MM.1S (cell line): Measurements from ENCODE around the gene TRIM63.
"Not testable (repeated sequence)": the region's sequence is repeated elsewhere in the genome, so short reads cannot be mapped to it uniquely, and the experiment has no call there.

Experiments
- DNase-seq: peaks from one replicate; pipeline ENCODE4 v3.0.0-alpha.2; 2015
- H2AFZ ChIP-seq: fragments of 300-600 bp; sonication (generic); 2 replicates; pipeline ENCODE4 v1.6.0; 2016; ENCODE audit warnings: antibody characterized with exemption, low read length
- H3F3A ChIP-seq: fragments of 300-600 bp; sonication (generic); 2 replicates; pipeline ENCODE4 v1.6.1; 2016; ENCODE audit warnings: mild to moderate bottlenecking, antibody characterized with exemption, low read length, moderate library complexity, mixed read lengths; ENCODE audit not compliant: insufficient read depth
- H3K27ac ChIP-seq: fragments of 300-600 bp; sonication (generic); 2 replicates; pipeline ENCODE4 v1.5.1; 2016; ENCODE audit warnings: mild to moderate bottlenecking, low read length
- H3K27me3 ChIP-seq: fragments of 300-600 bp; sonication (generic); replicated peaks from 2 replicates; pipeline ENCODE4 v1.6.0; 2016; ENCODE audit warnings: low read length; ENCODE audit not compliant: insufficient read depth
- H3K36me3 ChIP-seq: fragments of 300-600 bp; sonication (generic); replicated peaks from 2 replicates; pipeline ENCODE4 v1.6.1; 2016; ENCODE audit warnings: mild to moderate bottlenecking, low read length, mixed read lengths; ENCODE audit not compliant: insufficient read depth
- H3K4me1 ChIP-seq: fragments of 300-600 bp; sonication (generic); 2 replicates; pipeline ENCODE4 v1.6.1; 2016; ENCODE audit warnings: low read length, mixed read lengths
- H3K4me2 ChIP-seq: fragments of 300-600 bp; sonication (generic); 2 replicates; pipeline ENCODE4 v1.6.0; 2016; ENCODE audit warnings: low read depth, low read length
- H3K4me3 ChIP-seq: fragments of 300-600 bp; sonication (generic); 2 replicates; pipeline ENCODE4 v1.5.1; 2016; ENCODE audit warnings: low read length, mixed read lengths
- H3K79me2 ChIP-seq: fragments of 300-600 bp; sonication (generic); 2 replicates; pipeline ENCODE4 v1.6.1; 2016; ENCODE audit warnings: mixed run types, low read length, mixed read lengths
- H3K9ac ChIP-seq: fragments of 300-600 bp; sonication (generic); 2 replicates; pipeline ENCODE4 v1.6.1; 2016; ENCODE audit warnings: low read length, mixed read lengths
- H3K9me2 ChIP-seq: fragments of 300-600 bp; sonication (generic); replicated peaks from 2 replicates; pipeline ENCODE4 v1.6.1; 2016; ENCODE audit warnings: mild to moderate bottlenecking, low read length, mixed read lengths; ENCODE audit not compliant: insufficient read depth
- H3K9me3 ChIP-seq: fragments of 300-600 bp; sonication (generic); replicated peaks from 2 replicates; pipeline ENCODE4 v1.6.1; 2016; ENCODE audit warnings: mild to moderate bottlenecking, low read length, mixed read lengths; ENCODE audit not compliant: insufficient read depth
- H4K20me1 ChIP-seq: fragments of 300-600 bp; sonication (generic); 2 replicates; pipeline ENCODE4 v1.6.1; 2016; ENCODE audit warnings: mild to moderate bottlenecking, low read length, moderate library complexity, mixed read lengths; ENCODE audit not compliant: insufficient read depth
- EZH2 ChIP-seq: fragments of 300-600 bp; sonication (generic); optimal IDR thresholded peaks from 2 replicates; pipeline ENCODE3; 2017; ENCODE audit warnings: low read depth, mild to moderate bottlenecking, antibody characterized with exemption, low read length, mixed read lengths
- EZH2phosphoT487 ChIP-seq: fragments of 300-600 bp; sonication (generic); IDR thresholded peaks from 2 replicates; pipeline ENCODE4 v1.6.1; 2018; ENCODE audit warnings: antibody characterized with exemption, low read length
- TF ChIP-seq, protein P1 (sequence below): fragments of 300-600 bp; sonication (generic); IDR thresholded peaks from 2 replicates; pipeline ENCODE4 v1.5.1; 2016; ENCODE audit warnings: antibody characterized with exemption, low read length, mixed read lengths

The TRIM63 gene

DNA sequence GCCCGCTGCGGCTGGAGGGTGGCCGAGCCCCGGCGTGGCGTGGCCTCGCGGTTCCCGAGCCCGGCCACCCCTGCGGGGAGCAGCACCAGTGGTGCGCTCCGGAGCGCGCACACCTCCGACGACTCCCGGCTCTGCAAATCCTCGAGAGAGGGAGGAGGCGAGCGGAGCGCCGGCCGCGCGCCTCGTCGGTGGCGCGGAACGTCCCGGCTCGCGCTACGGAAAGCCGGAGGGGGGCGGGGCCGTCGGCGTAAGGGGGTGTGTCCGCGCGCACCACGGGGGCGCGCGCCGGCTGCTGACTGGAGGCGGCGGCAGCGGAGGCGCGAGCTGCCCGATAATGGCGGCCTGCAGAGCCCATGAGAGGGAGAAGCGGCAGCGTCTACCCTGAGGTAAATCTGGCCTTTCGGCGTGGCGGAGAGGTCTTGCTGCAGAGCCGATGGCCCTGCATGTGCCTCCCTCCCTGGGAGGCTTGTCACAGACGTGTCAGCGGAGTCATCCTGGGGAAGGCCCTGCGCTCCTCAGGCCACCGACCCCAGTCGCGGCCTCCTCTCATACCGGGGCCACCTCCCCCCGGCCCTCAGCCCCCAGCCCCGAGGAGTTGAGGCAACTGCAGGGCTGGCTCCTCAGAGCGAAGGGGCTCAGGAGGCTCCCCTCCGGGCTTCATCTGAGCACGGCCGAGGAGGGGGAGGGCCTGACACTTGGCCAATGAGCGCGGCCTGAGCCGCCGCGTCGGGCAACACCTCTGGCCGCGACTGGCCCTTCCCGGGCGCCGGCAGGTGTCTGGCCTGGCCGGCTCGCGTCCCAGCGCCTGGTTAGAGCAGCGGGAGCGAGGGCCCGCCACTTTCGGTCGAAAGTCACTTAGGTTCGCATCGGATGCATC, 44.3 kb upstream of the TRIM63 start, which contains the start of gene PDIK1L:
TSS of gene PDIK1L (plus strand) at position 295 of the 877 bp plus-strand sequence. CDS start 2,485 bp downstream, outside the sequence.
- TF ChIP-seq, protein P1, sequence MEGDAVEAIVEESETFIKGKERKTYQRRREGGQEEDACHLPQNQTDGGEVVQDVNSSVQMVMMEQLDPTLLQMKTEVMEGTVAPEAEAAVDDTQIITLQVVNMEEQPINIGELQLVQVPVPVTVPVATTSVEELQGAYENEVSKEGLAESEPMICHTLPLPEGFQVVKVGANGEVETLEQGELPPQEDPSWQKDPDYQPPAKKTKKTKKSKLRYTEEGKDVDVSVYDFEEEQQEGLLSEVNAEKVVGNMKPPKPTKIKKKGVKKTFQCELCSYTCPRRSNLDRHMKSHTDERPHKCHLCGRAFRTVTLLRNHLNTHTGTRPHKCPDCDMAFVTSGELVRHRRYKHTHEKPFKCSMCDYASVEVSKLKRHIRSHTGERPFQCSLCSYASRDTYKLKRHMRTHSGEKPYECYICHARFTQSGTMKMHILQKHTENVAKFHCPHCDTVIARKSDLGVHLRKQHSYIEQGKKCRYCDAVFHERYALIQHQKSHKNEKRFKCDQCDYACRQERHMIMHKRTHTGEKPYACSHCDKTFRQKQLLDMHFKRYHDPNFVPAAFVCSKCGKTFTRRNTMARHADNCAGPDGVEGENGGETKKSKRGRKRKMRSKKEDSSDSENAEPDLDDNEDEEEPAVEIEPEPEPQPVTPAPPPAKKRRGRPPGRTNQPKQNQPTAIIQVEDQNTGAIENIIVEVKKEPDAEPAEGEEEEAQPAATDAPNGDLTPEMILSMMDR, result no peak
- no peak for TF ChIP-seq EZH2
- no peak for TF ChIP-seq EZH2phosphoT487
- Histone ChIP-seq H3K4me3 (peak within 1 kb of the TSS; percentile 100), H3K27me3 (no peaks in the 10 kb centered on the region), H3K79me2 (peaks cover 39% of the 10 kb centered on the region), H3K4me1 (peaks cover 25% of the 10 kb centered on the region), H3K9me2 (no peaks in the 10 kb centered on the region), H3F3A (peaks cover 25% of the 10 kb centered on the region), H3K27ac (peak within 1 kb of the TSS; percentile 93), H3K36me3 (peaks cover 5% of the 10 kb centered on the region; the same call in 1 of the 2 replicates), H4K20me1 (no peaks in the 10 kb centered on the region), H3K4me2 (peak within 1 kb of the TSS; percentile 94), H3K9me3 (no peaks in the 10 kb centered on the region), H2AFZ (peak within 1 kb of the TSS; percentile 97), H3K9ac (peak within 1 kb of the TSS; percentile 97)
- peak; percentile 96 for DNase-seq

DNA sequence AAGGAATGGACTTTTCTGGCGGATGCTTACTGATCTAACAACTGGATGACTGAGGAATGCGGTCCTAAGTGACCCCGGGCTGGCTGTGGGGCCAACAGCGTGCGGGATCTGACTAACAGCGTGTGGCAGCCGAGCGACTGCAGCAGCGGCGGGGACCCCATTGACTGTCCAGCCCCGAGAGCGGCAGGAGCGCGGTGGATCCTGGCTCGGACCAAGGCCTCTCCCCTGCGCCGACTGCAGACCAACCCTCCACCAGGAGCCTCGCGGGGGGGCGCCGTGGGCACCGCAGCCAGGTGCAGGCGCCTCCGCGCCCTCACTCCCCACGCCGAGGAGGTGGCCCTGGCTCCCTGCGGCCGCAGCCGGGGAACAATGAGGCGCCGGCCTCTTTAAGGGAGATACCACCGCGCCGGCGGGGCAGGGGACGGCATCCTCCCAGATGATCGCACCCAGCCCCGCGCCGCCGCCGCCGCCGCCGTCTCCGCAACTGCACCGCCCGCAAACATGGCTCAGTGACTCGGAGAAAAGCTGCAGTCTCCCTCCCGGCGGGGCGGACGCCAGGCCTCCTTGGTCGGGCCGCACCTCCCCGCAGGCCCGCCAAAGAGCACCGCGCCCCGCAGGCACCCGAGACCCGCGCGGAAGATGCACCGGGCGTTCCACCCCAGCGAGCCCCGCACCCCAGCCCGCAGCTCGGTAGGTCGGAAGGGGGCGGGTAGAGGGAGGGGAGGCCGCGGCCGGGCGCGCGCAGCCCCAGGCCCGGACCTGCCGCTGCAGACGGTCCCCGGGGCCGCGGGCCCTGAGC, 43.5 kb upstream of the TRIM63 start:
- no peaks in the 10 kb centered on the region for H3K9me2 ChIP-seq
- H3K9me3 ChIP-seq, result no peaks in the 10 kb centered on the region
- H3K36me3 ChIP-seq, result peaks cover 5% of the 10 kb centered on the region; the same call in 1 of the 2 replicates
- TF ChIP-seq EZH2phosphoT487, result no peak
- H2AFZ ChIP-seq, result peak overlapping the region; percentile 92
- peak overlapping the region; percentile 97 for H3K9ac ChIP-seq
- peaks cover 25% of the 10 kb centered on the region for H3F3A ChIP-seq
- no peaks in the 10 kb centered on the region for H3K27me3 ChIP-seq
- H4K20me1 ChIP-seq, result no peaks in the 10 kb centered on the region
- peaks cover 34% of the 10 kb centered on the region for H3K79me2 ChIP-seq
- peak; percentile 85 for DNase-seq
- H3K4me1 ChIP-seq, result peaks cover 25% of the 10 kb centered on the region
- H3K4me3 ChIP-seq, result peak overlapping the region; percentile 89
- peak overlapping the region; percentile 91 for H3K4me2 ChIP-seq
- peak overlapping the region; percentile 88 for H3K27ac ChIP-seq

DNA sequence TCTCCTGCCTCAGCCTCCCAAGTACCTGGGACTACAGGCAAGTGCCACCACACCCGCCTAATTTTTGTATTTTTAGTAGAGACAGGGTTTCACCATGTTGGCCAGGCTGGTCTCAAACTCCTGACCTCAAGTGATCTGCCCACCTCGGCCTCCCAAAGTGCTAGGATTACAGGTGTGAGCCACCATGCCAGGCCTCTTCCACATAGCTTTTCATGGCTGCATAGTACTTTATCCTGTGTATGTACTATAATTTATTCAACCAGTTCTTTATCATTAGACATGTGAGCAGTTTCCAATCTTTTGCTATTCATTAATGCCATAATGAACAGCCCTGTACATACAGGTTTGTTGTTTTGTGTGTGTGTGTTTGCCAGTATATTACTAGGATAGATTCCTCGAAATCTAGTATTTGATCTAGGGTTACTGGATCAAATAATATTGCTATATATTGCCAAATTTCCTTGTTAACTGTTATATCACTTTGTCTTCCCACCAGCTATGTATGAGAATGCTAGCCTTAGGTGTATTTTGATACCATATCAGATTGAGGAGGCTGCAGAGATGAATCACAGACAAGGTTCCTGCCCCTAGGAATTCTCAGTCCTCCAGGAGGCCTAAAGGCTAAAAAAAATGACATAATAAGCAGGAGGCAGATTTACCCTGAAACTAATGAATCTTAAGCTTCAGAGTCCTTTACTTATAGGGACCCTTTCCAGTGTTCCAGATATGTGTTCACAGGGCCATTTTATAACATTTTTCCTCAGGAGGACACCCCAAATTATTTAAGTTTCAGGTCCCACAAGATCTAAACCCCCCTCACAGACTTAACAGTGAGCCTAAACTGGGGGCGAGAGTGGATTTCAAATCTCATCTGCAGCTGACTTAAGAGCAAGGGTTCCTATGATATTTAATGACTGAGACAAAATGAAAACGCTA, 42.1 kb upstream of the TRIM63 start:
- peak overlapping the region; percentile 91; the same call in 1 of the 2 replicates for H3K4me2 ChIP-seq
- TF ChIP-seq, protein P1, result no peak
- TF ChIP-seq EZH2phosphoT487 (no peak), EZH2 (no peak)
- peaks cover 20% of the 10 kb centered on the region for H3K4me1 ChIP-seq
- DNase-seq, result no peak
- H3K79me2 ChIP-seq, result peaks cover 24% of the 10 kb centered on the region
- H3K27me3 ChIP-seq, result no peaks in the 10 kb centered on the region
- peaks cover 25% of the 10 kb centered on the region for H3F3A ChIP-seq
- no peak overlapping the region; the same call in 1 of the 2 replicates for H2AFZ ChIP-seq
- H3K36me3 ChIP-seq, result 0 out of 2 replicates have a peak, but pooled peaks cover 1% of the 10 kb centered on the region
- H3K9me2 ChIP-seq, result no peaks in the 10 kb centered on the region
- no peak overlapping the region for H3K27ac ChIP-seq
- no peaks in the 10 kb centered on the region for H3K9me3 ChIP-seq
- H3K4me3 ChIP-seq, result no peak overlapping the region
- no peaks in the 10 kb centered on the region for H4K20me1 ChIP-seq
- H3K9ac ChIP-seq, result no peak overlapping the region

DNA sequence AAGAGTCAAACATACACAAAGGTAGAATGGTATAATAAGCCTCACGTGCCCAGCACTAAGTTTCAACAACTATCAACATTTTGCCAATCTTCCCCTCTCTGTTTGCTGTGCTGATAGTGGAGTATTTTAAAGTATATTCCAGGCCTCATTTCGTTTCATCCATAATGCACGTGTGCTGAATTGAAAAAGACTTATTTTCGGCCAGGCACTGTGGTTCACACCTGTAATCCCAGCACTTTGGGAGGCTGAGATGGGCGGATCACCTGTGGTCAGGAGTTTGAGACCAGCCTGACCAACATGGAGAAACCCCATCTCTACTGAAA, 37.8 kb upstream of the TRIM63 start:
- H3K9me2 ChIP-seq, H3K4me2 ChIP-seq, H2AFZ ChIP-seq, H3K36me3 ChIP-seq, DNase-seq, H4K20me1 ChIP-seq, H3K4me1 ChIP-seq, H3F3A ChIP-seq, H3K27ac ChIP-seq, H3K9ac ChIP-seq, H3K4me3 ChIP-seq, H3K9me3 ChIP-seq, H3K79me2 ChIP-seq: not testable (repeated sequence)
- H3K27me3 ChIP-seq, result peaks cover 12% of the 10 kb centered on the region; the same call in 1 of the 2 replicates
